A673 (cell line): Measurements from ENCODE around the gene HNRNPA0. TPM values are rescaled to one million over a fixed set of nuclear protein-coding genes. Genes with fewer than 3 reads are reported as not detected.

ENCODE experiments used
- BruUV-seq: library from RNA; stranded (reverse); fragments of 400-500 nt; replicated peaks from 2 replicates; lab custom pipeline; 2021; lab: Mats Ljungman, UMichigan
- CTCF ChIA-PET: fragments of 300-600 bp; sonication (Branson Sonifier 250); formaldehyde crosslinking; loops from one replicate; lab custom pipeline; 2022; ENCODE audit warnings: antibody characterized with exemption; lab: Charles Lee
- POLR2A ChIA-PET: fragments of 300-600 bp; sonication (Branson Sonifier 250); formaldehyde crosslinking; loops from one replicate; lab custom pipeline; 2022; ENCODE audit warnings: antibody characterized with exemption; ENCODE audit not compliant: low non-redundant PET; lab: Charles Lee
- DNase-seq: peaks from one replicate; pipeline ENCODE4 v3.0.0-alpha.2; 2015; ENCODE audit warnings: low spot score
- H3K27ac ChIP-seq: fragments of 200-600 bp; sonication (generic); 2 replicates; pipeline ENCODE4 v1.5.1; 2016; ENCODE audit warnings: mixed run types, low read depth, mild to moderate bottlenecking, mixed read lengths, antibody characterized with exemption, low read length; ENCODE audit not compliant: poor library complexity, severe bottlenecking
- H3K27me3 ChIP-seq: fragments of 200-600 bp; sonication (generic); replicated peaks from 2 replicates; pipeline ENCODE4 v1.6.1; 2017; ENCODE audit warnings: mixed run types, low read depth, mild to moderate bottlenecking, mixed read lengths, antibody characterized with exemption, low read length; ENCODE audit not compliant: insufficient read depth, poor library complexity
- H3K36me3 ChIP-seq: fragments of 200-600 bp; sonication (generic); 2 replicates; pipeline ENCODE4 v1.6.1; 2016; ENCODE audit warnings: mixed run types, mild to moderate bottlenecking, mixed read lengths, antibody characterized with exemption, low read length; ENCODE audit not compliant: insufficient read depth, poor library complexity, severe bottlenecking
- H3K4me1 ChIP-seq: fragments of 200-600 bp; sonication (generic); 2 replicates; pipeline ENCODE4 v1.6.1; 2017; ENCODE audit warnings: mixed run types, mild to moderate bottlenecking, mixed read lengths, antibody characterized with exemption, low read length; ENCODE audit not compliant: insufficient read depth, poor library complexity, severe bottlenecking
- H3K4me3 ChIP-seq: fragments of 200-600 bp; sonication (generic); 2 replicates; pipeline ENCODE4 v1.5.1; 2016; ENCODE audit warnings: low read depth, mixed run types, mild to moderate bottlenecking, mixed read lengths, low read length; ENCODE audit not compliant: poor library complexity, severe bottlenecking
- H3K9me3 ChIP-seq: fragments of 200-600 bp; sonication (generic); 2 replicates; pipeline ENCODE4 v1.6.1; 2016; ENCODE audit warnings: mixed run types, low read depth, mild to moderate bottlenecking, mixed read lengths, antibody characterized with exemption, low read length; ENCODE audit not compliant: poor library complexity, severe bottlenecking
- EZH2 ChIP-seq: fragments of 200-600 bp; sonication (generic); IDR thresholded peaks from 2 replicates; pipeline ENCODE4 v1.6.1; 2017; ENCODE audit warnings: borderline replicate concordance, low read depth, mild to moderate bottlenecking, mixed read lengths, antibody characterized with exemption, low read length; ENCODE audit not compliant: poor library complexity, severe bottlenecking
- intact Hi-C: fragments of 100-400 bp; cut with micrococcal nuclease; formaldehyde crosslinking; loops from one replicate; pipeline ENCODE4 v1.10.0; 2022; ENCODE audit not compliant: unreplicated experiment
- total RNA-seq: library from RNA; stranded (reverse); gene quantifications from 2 replicates; pipeline ENCODE4 v1.2.3, GENCODE V29; 2021
- TF ChIP-seq, protein P1 (sequence below): fragments of 300-800, 200-600 bp; sonication (generic); conservative IDR thresholded peaks from 2 replicates; pipeline ENCODE4 v1.5.1; 2017; ENCODE audit warnings: low read depth, mild to moderate bottlenecking, antibody characterized with exemption, low read length, moderate library complexity, mixed read lengths

The HNRNPA0 gene
- total RNA-seq, 1 experiment from 2014 or later, result 56.2 TPM

DNA sequence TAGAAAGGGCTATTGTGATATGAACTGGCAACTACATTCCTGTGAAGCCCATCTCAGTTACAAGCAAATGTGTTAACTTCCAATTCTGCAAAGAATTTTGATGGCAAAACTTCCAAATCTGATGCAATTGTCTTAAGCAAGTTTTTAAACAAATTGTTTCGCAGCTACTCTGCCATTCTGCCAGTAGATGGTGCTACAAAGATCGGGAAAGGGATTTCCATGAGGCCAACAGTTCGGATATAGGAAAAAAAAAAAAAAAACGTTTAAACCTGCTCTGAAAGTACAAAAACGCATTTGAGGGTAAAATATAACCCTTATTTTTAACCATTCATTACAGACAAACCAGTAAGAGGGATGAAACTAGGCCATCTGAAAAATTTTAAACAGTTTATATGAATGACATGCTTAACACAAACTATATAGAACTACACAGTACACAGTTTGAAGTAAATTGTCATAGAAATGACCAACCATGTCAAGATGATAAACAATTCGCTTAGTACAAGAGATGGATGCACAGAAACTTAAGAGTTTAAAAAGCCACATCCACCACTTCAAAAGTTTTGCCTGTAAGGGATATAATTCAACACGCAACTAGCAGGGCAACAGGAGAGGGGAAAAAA, 2.2 kb downstream of the HNRNPA0 start:
- ChIA-PET CTCF (interaction anchor here (0.6 to 1.2 kb wide), 5 partner anchors 9 to 1387 kb away, joined by 3 to 11 read pairs (median 4); partner anchors contain the start of gene TRPC7), POLR2A (interaction anchor here (0.7 kb wide), 1 partner anchor 10 kb away, joined by 6 read pairs; no protein-coding TSS in a partner anchor)
- TF ChIP-seq EZH2, result no peak
- TF ChIP-seq, protein P1, sequence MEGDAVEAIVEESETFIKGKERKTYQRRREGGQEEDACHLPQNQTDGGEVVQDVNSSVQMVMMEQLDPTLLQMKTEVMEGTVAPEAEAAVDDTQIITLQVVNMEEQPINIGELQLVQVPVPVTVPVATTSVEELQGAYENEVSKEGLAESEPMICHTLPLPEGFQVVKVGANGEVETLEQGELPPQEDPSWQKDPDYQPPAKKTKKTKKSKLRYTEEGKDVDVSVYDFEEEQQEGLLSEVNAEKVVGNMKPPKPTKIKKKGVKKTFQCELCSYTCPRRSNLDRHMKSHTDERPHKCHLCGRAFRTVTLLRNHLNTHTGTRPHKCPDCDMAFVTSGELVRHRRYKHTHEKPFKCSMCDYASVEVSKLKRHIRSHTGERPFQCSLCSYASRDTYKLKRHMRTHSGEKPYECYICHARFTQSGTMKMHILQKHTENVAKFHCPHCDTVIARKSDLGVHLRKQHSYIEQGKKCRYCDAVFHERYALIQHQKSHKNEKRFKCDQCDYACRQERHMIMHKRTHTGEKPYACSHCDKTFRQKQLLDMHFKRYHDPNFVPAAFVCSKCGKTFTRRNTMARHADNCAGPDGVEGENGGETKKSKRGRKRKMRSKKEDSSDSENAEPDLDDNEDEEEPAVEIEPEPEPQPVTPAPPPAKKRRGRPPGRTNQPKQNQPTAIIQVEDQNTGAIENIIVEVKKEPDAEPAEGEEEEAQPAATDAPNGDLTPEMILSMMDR, result peak; percentile 89
- H3K9me3 ChIP-seq, result no peaks in the 10 kb centered on the region
- no peaks in the 10 kb centered on the region for H3K27me3 ChIP-seq
- intact Hi-C loops, result loop anchor here (10.0 kb wide), 1 partner anchor 283 kb away; the partner anchor contains the start of gene FAM13B
- peak; percentile 82 for DNase-seq
- H3K27ac ChIP-seq, result peak overlapping the region; percentile 43
- H3K36me3 ChIP-seq, result peaks cover 29% of the 10 kb centered on the region
- no TSS peak for BruUV-seq
- H3K4me3 ChIP-seq, result peak overlapping the region; percentile 91
- peaks cover 13% of the 10 kb centered on the region for H3K4me1 ChIP-seq

DNA sequence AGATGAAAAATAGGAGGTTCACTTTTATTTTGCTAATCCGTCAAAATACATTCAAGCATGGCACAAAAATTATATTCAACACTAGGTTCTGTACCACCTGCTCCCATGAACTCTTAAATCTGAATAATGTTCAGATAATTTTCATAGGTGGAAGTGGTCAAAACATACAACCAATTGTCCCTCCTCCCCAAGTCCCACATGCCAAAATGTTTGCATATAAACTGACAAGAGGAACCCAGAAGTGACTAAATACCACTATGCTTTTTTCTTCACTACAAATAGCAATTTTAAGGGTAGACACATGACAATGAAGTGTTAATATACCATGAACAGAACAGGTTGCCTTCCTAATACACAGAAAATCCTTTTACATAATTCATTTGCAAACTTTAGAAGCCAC, 3.7 kb downstream of the HNRNPA0 start:
- DNase-seq, result no peak
- Histone ChIP-seq H3K9me3 (no peaks in the 10 kb centered on the region), H3K27ac (no peak overlapping the region), H3K4me3 (peak overlapping the region; percentile 91), H3K27me3 (no peaks in the 10 kb centered on the region), H3K36me3 (peaks cover 29% of the 10 kb centered on the region), H3K4me1 (peaks cover 13% of the 10 kb centered on the region)
- intact Hi-C loops, result loop anchor here (10.0 kb wide), 1 partner anchor 284 kb away; the partner anchor contains the start of gene FAM13B
- no peak for TF ChIP-seq EZH2
- TF ChIP-seq, protein P1, result no peak
- BruUV-seq, result no TSS peak
- POLR2A ChIA-PET, result interaction anchor here (0.7 kb wide), 2 partner anchors 39 to 1508 kb away, joined by 3 to 6 read pairs; no protein-coding TSS in a partner anchor
- CTCF ChIA-PET, result no interaction called here

DNA sequence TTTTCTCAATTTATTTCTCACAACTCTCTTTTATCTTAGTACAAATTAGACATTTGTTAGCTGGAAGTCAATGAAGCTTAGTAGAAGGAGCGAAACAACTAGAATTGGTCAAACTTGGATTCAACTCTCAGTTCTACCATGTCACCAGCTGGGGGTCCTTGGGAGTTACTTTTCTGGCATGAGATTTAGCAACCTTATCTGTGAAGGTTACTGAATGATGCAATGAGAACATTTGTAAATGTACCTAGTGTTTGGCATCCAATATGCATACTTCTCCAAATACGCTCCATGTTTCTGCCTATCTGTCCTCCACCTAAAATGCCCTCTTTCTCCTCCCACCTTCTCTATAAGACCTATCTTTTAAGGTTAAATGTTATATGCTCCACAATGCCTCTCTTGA, 6.3 kb downstream of the HNRNPA0 start:
- DNase-seq, result no peak
- no TSS peak for BruUV-seq
- no peaks in the 10 kb centered on the region for H3K9me3 ChIP-seq
- no peaks in the 10 kb centered on the region for H3K27me3 ChIP-seq
- ChIA-PET POLR2A (no interaction called here), CTCF (interaction anchor here (1.2 kb wide), 1 partner anchor 87 kb away, joined by 3 read pairs; no protein-coding TSS in a partner anchor)
- intact Hi-C loops, result no loop called here
- H3K27ac ChIP-seq, result no peak overlapping the region
- peaks cover 13% of the 10 kb centered on the region for H3K4me1 ChIP-seq
- TF ChIP-seq, protein P1, result no peak
- no peak for TF ChIP-seq EZH2
- H3K4me3 ChIP-seq, result no peak overlapping the region
- H3K36me3 ChIP-seq, result peaks cover 25% of the 10 kb centered on the region
